PC-3 (cell line): ENCODE data around the gene ARL6IP6. TPM values are rescaled to one million over a fixed set of nuclear protein-coding genes. Genes with fewer than 3 reads are reported as not detected.
A peak's percentile ranks its signal among the peaks of the same experiment; 100 is the strongest.
"Not testable (repeated sequence)": the region's sequence is repeated elsewhere in the genome, so short reads cannot be mapped to it uniquely, and the experiment has no call there.

Experiments used
- ATAC-seq: fragments of 200-7000 bp; cut with Tn5 transposase; 2 replicates; pipeline ENCODE4 v1.9.1; 2020; ENCODE audit warnings: mild to moderate bottlenecking, moderate library complexity
- BruUV-seq: library from RNA; stranded (reverse); fragments of 400-500 nt; replicated peaks from 2 replicates; lab custom pipeline; 2021; lab: Mats Ljungman, UMichigan
- CTCF ChIA-PET: fragments of 300-600 bp; sonication (Branson Sonifier 250); formaldehyde crosslinking; loops from one replicate; lab custom pipeline; 2022; ENCODE audit warnings: antibody characterized with exemption; lab: Charles Lee
- POLR2A ChIA-PET: fragments of 300-600 bp; sonication (Branson Sonifier 250); formaldehyde crosslinking; loops from one replicate; lab custom pipeline; 2022; ENCODE audit warnings: antibody characterized with exemption; ENCODE audit not compliant: unreplicated experiment; lab: Charles Lee
- DNase-seq: peaks from one replicate; pipeline ENCODE4 v3.0.0-alpha.2; 2015
- H2AFZ ChIP-seq: fragments of 300-600 bp; sonication (generic); 2 replicates; pipeline ENCODE4 v1.6.0; 2016; ENCODE audit warnings: antibody characterized with exemption, low read length
- H3F3A ChIP-seq: fragments of 300-600 bp; sonication (generic); one replicate; pipeline ENCODE4 v1.6.0; 2017; ENCODE audit warnings: antibody characterized with exemption, low read length, control low read depth, mild to moderate bottlenecking; ENCODE audit not compliant: unreplicated experiment
- H3K27ac ChIP-seq: fragments of 300-600 bp; sonication (generic); 2 replicates; pipeline ENCODE4 v1.5.1; 2016; ENCODE audit warnings: mild to moderate bottlenecking, low read length
- H3K27me3 ChIP-seq: fragments of 300-600 bp; sonication (generic); 2 replicates; pipeline ENCODE4 v1.6.1; 2016; ENCODE audit warnings: low read length, mixed read lengths
- H3K36me3 ChIP-seq: fragments of 300-600 bp; sonication (generic); 2 replicates; pipeline ENCODE4 v1.6.1; 2016; ENCODE audit warnings: low read depth, mixed run types, low read length, mixed read lengths
- H3K4me1 ChIP-seq: fragments of 300-600 bp; sonication (generic); 2 replicates; pipeline ENCODE4 v1.5.1; 2016; ENCODE audit warnings: low read length; ENCODE audit not compliant: insufficient read depth
- H3K4me2 ChIP-seq: fragments of 300-600 bp; sonication (generic); 2 replicates; pipeline ENCODE4 v1.6.0; 2016; ENCODE audit warnings: low read length
- H3K4me3 ChIP-seq: fragments of 300-600 bp; sonication (generic); 2 replicates; pipeline ENCODE4 v1.5.1; 2016; ENCODE audit warnings: mild to moderate bottlenecking, low read length, mixed read lengths
- H3K79me2 ChIP-seq: fragments of 300-600 bp; sonication (generic); 2 replicates; pipeline ENCODE4 v1.6.1; 2017; ENCODE audit warnings: low read length, mixed read lengths
- H3K9ac ChIP-seq: fragments of 300-600 bp; sonication (generic); 2 replicates; pipeline ENCODE4 v1.6.0; 2016; ENCODE audit warnings: mild to moderate bottlenecking, low read length
- H3K9me2 ChIP-seq: fragments of 300-600 bp; sonication (generic); replicated peaks from 2 replicates; pipeline ENCODE4 v1.6.1; 2016; ENCODE audit warnings: mixed run types, low read length, mixed read lengths
- H3K9me3 ChIP-seq: fragments of 300-600 bp; sonication (generic); 2 replicates; pipeline ENCODE4 v1.6.1; 2016; ENCODE audit warnings: low read length, mixed read lengths
- H4K20me1 ChIP-seq: fragments of 300-600 bp; sonication (generic); 2 replicates; pipeline ENCODE4 v1.6.1; 2016; ENCODE audit warnings: low read length, mixed read lengths
- CTCF ChIP-seq: fragments of 300-600 bp; sonication (generic); conservative IDR thresholded peaks from 2 replicates; pipeline ENCODE4 v1.5.1; 2017; ENCODE audit warnings: antibody characterized with exemption, low read depth, mild to moderate bottlenecking, low read length
- EZH2 ChIP-seq: fragments of 300-600 bp; sonication (generic); IDR thresholded peaks from one replicate; pipeline ENCODE4 v1.6.1; 2017; ENCODE audit warnings: antibody characterized with exemption, mild to moderate bottlenecking, low read length; ENCODE audit not compliant: unreplicated experiment
- EZH2phosphoT487 ChIP-seq: fragments of 300-600 bp; sonication (generic); IDR thresholded peaks from 2 replicates; pipeline ENCODE4 v1.6.1; 2018; ENCODE audit warnings: mild to moderate bottlenecking, antibody characterized with exemption, low read length, borderline replicate concordance
- intact Hi-C: fragments of 100-400 bp; cut with micrococcal nuclease; formaldehyde crosslinking; loops from 2 replicates; pipeline ENCODE4 v1.9.0; 2023
- total RNA-seq: library from RNA; depleted of rRNA; stranded (reverse); fragments of >200 nt; gene quantifications from 2 replicates; pipeline ENCODE4 v1.2.3, GENCODE V29; 2014

ARL6IP6 gene
- total RNA-seq, 1 experiment from 2014 or later: 19.0 TPM

- Histone ChIP-seq H3K4me1 (peaks cover 22% of the 10 kb centered on the region), H4K20me1 (peaks cover 32% of the 10 kb centered on the region), H3K4me2 (peak overlapping the region; percentile 87), H3K79me2 (peaks cover 63% of the 10 kb centered on the region), H3K36me3 (peaks cover 19% of the 10 kb centered on the region), H3K9me2 (no peaks in the 10 kb centered on the region), H3K27me3 (no peaks in the 10 kb centered on the region), H3K9me3 (no peaks in the 10 kb centered on the region), H3F3A (no peaks in the 10 kb centered on the region), H3K9ac (peak overlapping the region; percentile 98), H2AFZ (peak overlapping the region; percentile 91), H3K4me3 (peak overlapping the region; percentile 99), H3K27ac (peak overlapping the region; percentile 83)
- TSS peak; percentile 60 for BruUV-seq
- peak; percentile 29 for ATAC-seq
- POLR2A ChIA-PET: no interaction called here
- TF ChIP-seq EZH2phosphoT487: no peak
- DNase-seq: peak; percentile 80
- intact Hi-C loops: no loop called here
- CTCF ChIA-PET: interaction anchor here (0.6 kb wide), 1 partner anchor 341 kb away, joined by 9 read pairs; no protein-coding TSS in a partner anchor
These were observed 657 bp downstream of the ARL6IP6 start for GRCh38 chr2:152718909-152719645.

GRCh38 chr2:152720794-152721193, 2.4 kb downstream of the ARL6IP6 start:
- ATAC-seq (no peak), DNase-seq (no peak)
- H3K27ac ChIP-seq: no peak overlapping the region
- ChIA-PET CTCF (no interaction called here), POLR2A (no interaction called here)
- peak overlapping the region; percentile 87 for H3K4me2 ChIP-seq
- H3K4me1 ChIP-seq: peaks cover 14% of the 10 kb centered on the region
- H2AFZ ChIP-seq: no peak overlapping the region
- H3K9me3 ChIP-seq: no peaks in the 10 kb centered on the region
- H3K4me3 ChIP-seq: peak overlapping the region; percentile 99; the same call in 1 of the 2 replicates
- no peaks in the 10 kb centered on the region for H3K9me2 ChIP-seq
- no peaks in the 10 kb centered on the region for H3F3A ChIP-seq
- H3K79me2 ChIP-seq: peaks cover 50% of the 10 kb centered on the region
- H4K20me1 ChIP-seq: peaks cover 15% of the 10 kb centered on the region
- no peaks in the 10 kb centered on the region for H3K27me3 ChIP-seq
- H3K36me3 ChIP-seq: peaks cover 1% of the 10 kb centered on the region; the same call in 1 of the 2 replicates
- BruUV-seq: no TSS peak
- no peak for TF ChIP-seq CTCF
- no peak for TF ChIP-seq EZH2phosphoT487
- TF ChIP-seq EZH2: no peak
- no peak overlapping the region for H3K9ac ChIP-seq
- intact Hi-C loops: no loop called here

- Histone ChIP-seq H3K4me1 (peaks cover 14% of the 10 kb centered on the region), H3K79me2 (peaks cover 35% of the 10 kb centered on the region)
- H3K27ac ChIP-seq, ATAC-seq, BruUV-seq, intact Hi-C loops, CTCF ChIA-PET, H3K27me3 ChIP-seq, H3K36me3 ChIP-seq, H3K9me2 ChIP-seq, DNase-seq, H3F3A ChIP-seq, H2AFZ ChIP-seq, POLR2A ChIA-PET, H3K9ac ChIP-seq, H3K4me2 ChIP-seq, H3K4me3 ChIP-seq, H3K9me3 ChIP-seq, H4K20me1 ChIP-seq: not testable (repeated sequence)
These were observed 4.2 kb downstream of the ARL6IP6 start for GRCh38 chr2:152722639-152723038.
